ENCODE data around the gene TNFRSF6B. TPM values are rescaled to one million over a fixed set of nuclear protein-coding genes. Genes with fewer than 3 reads are reported as not detected.

Gene TNFRSF6B
- total RNA-seq, 3 donors from 2014 or later (not counting 1 experiment from before 2014, with no cell fraction given), result not detected

GRCh38 chr20:63651942-63652191 lies 44.6 kb upstream of the TNFRSF6B start:
- DNase-seq (peak in 1 of 2 donors; percentile 64), ATAC-seq (no peak)
- Histone ChIP-seq H3K27me3 (ENCODE audit: control insufficient read depth, insufficient read depth, low read length) (peaks cover 12% of the 10 kb centered on the region), H3K36me3 (ENCODE audit: control insufficient read depth, insufficient read depth, low read length) (no peaks in the 10 kb centered on the region), H3K4me3 (ENCODE audit: low read length) (no peak overlapping the region), H3K9me3 (ENCODE audit: control insufficient read depth, insufficient read depth, low read length) (no peaks in the 10 kb centered on the region), H3K4me1 (ENCODE audit: control insufficient read depth, insufficient read depth, low read length) (peaks cover 28% of the 10 kb centered on the region), H3K27ac (ENCODE audit: low read length) (no peak overlapping the region)
- TF ChIP-seq, protein P1, sequence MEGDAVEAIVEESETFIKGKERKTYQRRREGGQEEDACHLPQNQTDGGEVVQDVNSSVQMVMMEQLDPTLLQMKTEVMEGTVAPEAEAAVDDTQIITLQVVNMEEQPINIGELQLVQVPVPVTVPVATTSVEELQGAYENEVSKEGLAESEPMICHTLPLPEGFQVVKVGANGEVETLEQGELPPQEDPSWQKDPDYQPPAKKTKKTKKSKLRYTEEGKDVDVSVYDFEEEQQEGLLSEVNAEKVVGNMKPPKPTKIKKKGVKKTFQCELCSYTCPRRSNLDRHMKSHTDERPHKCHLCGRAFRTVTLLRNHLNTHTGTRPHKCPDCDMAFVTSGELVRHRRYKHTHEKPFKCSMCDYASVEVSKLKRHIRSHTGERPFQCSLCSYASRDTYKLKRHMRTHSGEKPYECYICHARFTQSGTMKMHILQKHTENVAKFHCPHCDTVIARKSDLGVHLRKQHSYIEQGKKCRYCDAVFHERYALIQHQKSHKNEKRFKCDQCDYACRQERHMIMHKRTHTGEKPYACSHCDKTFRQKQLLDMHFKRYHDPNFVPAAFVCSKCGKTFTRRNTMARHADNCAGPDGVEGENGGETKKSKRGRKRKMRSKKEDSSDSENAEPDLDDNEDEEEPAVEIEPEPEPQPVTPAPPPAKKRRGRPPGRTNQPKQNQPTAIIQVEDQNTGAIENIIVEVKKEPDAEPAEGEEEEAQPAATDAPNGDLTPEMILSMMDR (IDR thresholded peaks at IDR 0.05), result no peak
- Mint-ChIP-seq H3K4me1 (peaks cover 5 to 12% of the 10 kb centered on the region in 2 donors), H3K36me3 (no peaks in the 10 kb centered on the region), H3K4me3 (peak overlapping the region; percentile 85), H3K9me3 (no peaks in the 10 kb centered on the region), H3K27ac (no peak overlapping the region), H3K27me3 (ENCODE audit: low read depth in 2 of 2) (peaks cover 0 to 10% of the 10 kb centered on the region in 2 donors)
- intact Hi-C loops (cut with micrococcal nuclease), result no loop called here
- 24% methylated on average over 8 of the region's 11 CpGs for WGBS (ENCODE audit: insufficient coverage)

DNA sequence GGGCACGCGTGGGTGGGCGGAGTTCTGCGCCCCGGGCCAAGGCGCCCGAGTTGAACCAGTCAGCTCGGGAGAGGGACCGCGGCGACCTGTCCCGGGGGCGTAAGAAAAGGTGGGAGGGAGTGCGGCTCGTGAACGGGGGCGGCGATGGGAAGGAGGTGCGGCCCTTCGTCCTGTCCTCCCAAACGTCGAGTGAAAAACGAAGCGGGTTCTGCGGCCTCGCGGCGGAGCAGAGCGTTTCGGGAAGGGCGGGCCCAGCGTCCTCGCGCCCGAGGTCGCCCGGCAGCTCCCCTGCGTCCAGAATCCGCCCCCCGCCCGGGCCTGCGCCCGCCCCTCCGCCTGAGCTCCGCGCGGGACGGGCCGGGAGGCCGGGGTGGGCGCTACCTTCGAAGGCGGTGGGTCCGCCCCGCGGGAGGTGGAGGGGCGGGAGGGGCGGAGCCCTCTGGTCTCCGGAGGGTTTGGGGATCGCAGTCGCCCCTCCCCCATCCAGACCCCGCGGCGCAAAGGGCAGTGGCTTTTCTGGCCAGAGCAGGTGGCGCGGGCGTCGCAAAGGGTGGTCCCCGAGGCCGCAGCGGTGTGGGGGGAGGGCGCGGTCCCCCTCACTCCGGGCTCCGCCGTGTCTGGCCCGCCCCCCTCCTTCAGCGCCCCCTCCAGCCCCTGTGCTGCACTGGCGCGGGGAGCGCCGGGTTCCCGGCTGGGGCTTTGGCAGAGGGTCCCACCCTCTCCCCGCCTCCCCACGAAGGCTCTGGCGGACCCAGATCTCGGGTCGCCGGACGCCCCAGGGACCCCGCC lies 44.1 kb upstream of the TNFRSF6B start:
- Histone ChIP-seq H3K27me3 (ENCODE audit: control insufficient read depth, insufficient read depth, low read length) (peaks cover 12% of the 10 kb centered on the region), H3K4me3 (ENCODE audit: low read length) (no peak overlapping the region), H3K27ac (ENCODE audit: low read length) (no peak overlapping the region), H3K36me3 (ENCODE audit: control insufficient read depth, insufficient read depth, low read length) (no peaks in the 10 kb centered on the region), H3K9me3 (ENCODE audit: control insufficient read depth, insufficient read depth, low read length) (no peaks in the 10 kb centered on the region), H3K4me1 (ENCODE audit: control insufficient read depth, insufficient read depth, low read length) (peaks cover 30% of the 10 kb centered on the region)
- TF ChIP-seq, protein P1 (IDR thresholded peaks at IDR 0.05), result no peak
- no peak overlapping the region for H3K27ac Mint-ChIP-seq
- DNase-seq, result peak in 1 of 2 donors; percentile 63
- 1% methylated on average over 91 of the region's 91 CpGs for WGBS (ENCODE audit: insufficient coverage)
- H3K4me1 Mint-ChIP-seq, result peaks cover 5 to 12% of the 10 kb centered on the region in 2 donors
- no peaks in the 10 kb centered on the region for H3K36me3 Mint-ChIP-seq
- H3K9me3 Mint-ChIP-seq, result no peaks in the 10 kb centered on the region
- peak overlapping the region; percentile 85 for H3K4me3 Mint-ChIP-seq
- intact Hi-C loops (cut with micrococcal nuclease), result no loop called here
- H3K27me3 Mint-ChIP-seq (ENCODE audit: low read depth in 2 of 2), result peaks cover 0 to 10% of the 10 kb centered on the region in 2 donors
- peak; percentile 24 to 44 (median 42) for ATAC-seq

DNA sequence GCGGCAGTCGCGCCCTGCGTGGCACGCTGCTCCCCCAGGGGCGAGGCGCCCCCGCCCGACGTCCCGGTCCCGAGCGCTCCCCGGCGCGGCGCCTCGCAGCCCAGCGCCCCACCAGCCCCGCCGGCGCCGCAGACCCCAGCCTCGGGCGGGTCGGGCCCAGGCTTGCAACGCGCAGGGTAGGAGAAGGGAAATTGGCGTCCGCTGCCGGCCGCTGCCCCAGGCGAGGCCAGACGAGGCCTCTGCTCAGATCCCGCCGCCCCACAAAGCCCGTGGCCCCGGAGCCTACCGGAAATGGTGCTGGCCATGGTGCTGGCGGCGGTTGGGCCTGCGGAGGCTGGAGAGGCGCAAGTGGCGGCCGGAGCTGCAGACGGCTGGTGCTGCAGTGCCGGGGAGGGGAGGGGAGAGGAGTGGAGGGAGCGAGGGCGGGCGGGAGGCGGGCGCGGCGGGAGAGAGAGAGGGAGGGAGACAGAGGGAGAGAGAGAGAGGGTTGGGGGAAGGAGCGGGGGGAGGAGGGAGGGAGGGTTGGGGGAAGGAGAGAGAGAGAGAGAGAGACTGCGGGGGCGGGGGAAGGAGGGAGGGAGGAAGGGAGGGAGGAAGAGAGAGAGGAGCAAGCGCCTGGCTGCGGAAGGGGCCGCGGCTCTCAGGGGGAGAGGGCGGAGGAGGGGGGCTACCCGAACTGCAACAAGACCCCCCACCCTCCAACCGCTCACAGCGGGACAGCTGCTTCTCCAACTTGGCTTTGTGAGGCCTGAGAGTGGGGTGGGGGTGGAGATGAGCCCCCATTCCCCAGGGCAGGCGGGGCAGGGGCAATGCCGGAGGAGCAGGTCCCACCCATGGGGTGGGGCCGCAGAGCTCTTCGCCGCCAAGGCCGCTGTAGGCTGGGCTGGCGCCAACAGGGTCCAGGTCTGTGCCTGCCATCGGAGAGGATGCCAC lies 43.1 kb upstream of the TNFRSF6B start, which contains the start of gene STMN3:
STMN3 (minus strand) TSS at position 384 of the 933 bp plus-strand sequence; CDS start at position 305, 79 bp downstream.
- H3K27ac Mint-ChIP-seq, result no peak within 1 kb of the TSS
- H3K4me3 Mint-ChIP-seq, result peak within 1 kb of the TSS; percentile 85
- no peaks in the 10 kb centered on the region for H3K36me3 ChIP-seq (ENCODE audit: control insufficient read depth, insufficient read depth, low read length)
- no peaks in the 10 kb centered on the region for H3K9me3 Mint-ChIP-seq
- no peak within 1 kb of the TSS for H3K27ac ChIP-seq (ENCODE audit: low read length)
- H3K27me3 Mint-ChIP-seq (ENCODE audit: low read depth in 2 of 2), result peaks cover 0 to 10% of the 10 kb centered on the region in 2 donors
- H3K9me3 ChIP-seq (ENCODE audit: control insufficient read depth, insufficient read depth, low read length), result no peaks in the 10 kb centered on the region
- peak; percentile 59 to 70 (median 63) for ATAC-seq
- peak; percentile 70 to 79 for DNase-seq
- H3K27me3 ChIP-seq (ENCODE audit: control insufficient read depth, insufficient read depth, low read length), result peaks cover 12% of the 10 kb centered on the region
- peaks cover 37% of the 10 kb centered on the region for H3K4me1 ChIP-seq (ENCODE audit: control insufficient read depth, insufficient read depth, low read length)
- H3K36me3 Mint-ChIP-seq, result no peaks in the 10 kb centered on the region
- H3K4me1 Mint-ChIP-seq, result peaks cover 14 to 21% of the 10 kb centered on the region in 2 donors
- under 1% methylated on average over 57 of the region's 73 CpGs for WGBS (ENCODE audit: insufficient coverage)
- TF ChIP-seq, protein P1 (IDR thresholded peaks at IDR 0.05), result no peak
- intact Hi-C loops (cut with micrococcal nuclease), result no loop called here
- peak within 1 kb of the TSS; percentile 32 for H3K4me3 ChIP-seq (ENCODE audit: low read length)

All from natural killer cell (primary cell).